ENCODE data around the gene FUT3.
A peak's percentile ranks its signal among the peaks of the same experiment; 100 is the strongest.

FUT3 gene

GRCh38 chr19:5811117-5811516 lies 40.1 kb downstream of the FUT3 start:
- peaks cover 5% of the 10 kb centered on the region; the same call in 1 of the 2 replicates for H3K4me1 ChIP-seq (ENCODE audit: insufficient read depth, low read length)
- H3K9me3 ChIP-seq (ENCODE audit: control insufficient read depth, insufficient read depth, low read length), result no peaks in the 10 kb centered on the region
- no peaks in the 10 kb centered on the region for H3K36me3 ChIP-seq (ENCODE audit: insufficient read depth, low read length)
- no peak overlapping the region for H3K9ac ChIP-seq (ENCODE audit: low read depth, low read length)

- Histone ChIP-seq H3K9ac (ENCODE audit: low read depth, low read length) (no peak overlapping the region), H3K4me1 (ENCODE audit: insufficient read depth, low read length) (peaks cover 5% of the 10 kb centered on the region; the same call in 1 of the 2 replicates), H3K9me3 (ENCODE audit: control insufficient read depth, insufficient read depth, low read length) (no peaks in the 10 kb centered on the region), H3K36me3 (ENCODE audit: insufficient read depth, low read length) (no peaks in the 10 kb centered on the region)
These were observed 41.8 kb downstream of the FUT3 start for GRCh38 chr19:5809469-5809868.

GRCh38 chr19:5809053-5809452 lies 42.2 kb downstream of the FUT3 start:
- no peaks in the 10 kb centered on the region for H3K9me3 ChIP-seq (ENCODE audit: control insufficient read depth, insufficient read depth, low read length)
- H3K9ac ChIP-seq (ENCODE audit: low read depth, low read length), result no peak overlapping the region
- H3K36me3 ChIP-seq (ENCODE audit: insufficient read depth, low read length), result no peaks in the 10 kb centered on the region
- peaks cover 5% of the 10 kb centered on the region; the same call in 1 of the 2 replicates for H3K4me1 ChIP-seq (ENCODE audit: insufficient read depth, low read length)

- Histone ChIP-seq H3K9ac (ENCODE audit: low read depth, low read length) (no peak overlapping the region), H3K36me3 (ENCODE audit: insufficient read depth, low read length) (no peaks in the 10 kb centered on the region), H3K9me3 (ENCODE audit: control insufficient read depth, insufficient read depth, low read length) (0 out of 2 replicates have a peak, but pooled peaks cover under 1% of the 10 kb centered on the region), H3K4me1 (ENCODE audit: insufficient read depth, low read length) (peaks cover 5% of the 10 kb centered on the region; the same call in 1 of the 2 replicates)
These were observed 43.0 kb downstream of the FUT3 start for GRCh38 chr19:5808120-5808816.

- peaks cover 5% of the 10 kb centered on the region; the same call in 1 of the 2 replicates for H3K4me1 ChIP-seq (ENCODE audit: insufficient read depth, low read length)
- 0 out of 2 replicates have a peak, but pooled peaks cover 4% of the 10 kb centered on the region for H3K9me3 ChIP-seq (ENCODE audit: control insufficient read depth, insufficient read depth, low read length)
- H3K9ac ChIP-seq (ENCODE audit: low read depth, low read length), result no peak overlapping the region
- H3K36me3 ChIP-seq (ENCODE audit: insufficient read depth, low read length), result no peaks in the 10 kb centered on the region
These were observed 44.3 kb downstream of the FUT3 start for GRCh38 chr19:5806905-5807304.

GRCh38 chr19:5806133-5806489 lies 45.1 kb downstream of the FUT3 start:
- Histone ChIP-seq H3K36me3 (ENCODE audit: insufficient read depth, low read length) (no peaks in the 10 kb centered on the region), H3K4me1 (ENCODE audit: insufficient read depth, low read length) (peaks cover 5% of the 10 kb centered on the region; the same call in 1 of the 2 replicates), H3K9me3 (ENCODE audit: control insufficient read depth, insufficient read depth, low read length) (0 out of 2 replicates have a peak, but pooled peaks cover 4% of the 10 kb centered on the region), H3K9ac (ENCODE audit: low read depth, low read length) (peak overlapping the region; percentile 65; the same call in 1 of the 2 replicates)

- no peaks in the 10 kb centered on the region for H3K36me3 ChIP-seq (ENCODE audit: insufficient read depth, low read length)
- peaks cover 5% of the 10 kb centered on the region; the same call in 1 of the 2 replicates for H3K4me1 ChIP-seq (ENCODE audit: insufficient read depth, low read length)
- H3K9me3 ChIP-seq (ENCODE audit: control insufficient read depth, insufficient read depth, low read length), result 0 out of 2 replicates have a peak, but pooled peaks cover 4% of the 10 kb centered on the region
- peak overlapping the region; percentile 65; the same call in 1 of the 2 replicates for H3K9ac ChIP-seq (ENCODE audit: low read depth, low read length)
These were observed 45.7 kb downstream of the FUT3 start for GRCh38 chr19:5805462-5806132.

- Histone ChIP-seq H3K4me1 (ENCODE audit: insufficient read depth, low read length) (peaks cover 5% of the 10 kb centered on the region; the same call in 1 of the 2 replicates), H3K9ac (ENCODE audit: low read depth, low read length) (peak within 1 kb of the TSS; percentile 65; the same call in 1 of the 2 replicates), H3K36me3 (ENCODE audit: insufficient read depth, low read length) (no peaks in the 10 kb centered on the region), H3K9me3 (ENCODE audit: control insufficient read depth, insufficient read depth, low read length) (0 out of 2 replicates have a peak, but pooled peaks cover 4% of the 10 kb centered on the region)
These were observed 46.5 kb downstream of the FUT3 start, which contains the start of gene NRTN for GRCh38 chr19:5804516-5805461. TSS of gene NRTN (plus strand) at chr19:5805067. CDS start at chr19:5824166, 19,099 bp downstream.

GRCh38 chr19:5803752-5804515 lies 47.3 kb downstream of the FUT3 start:
- H3K9me3 ChIP-seq (ENCODE audit: control insufficient read depth, insufficient read depth, low read length), result 0 out of 2 replicates have a peak, but pooled peaks cover 4% of the 10 kb centered on the region
- H3K4me1 ChIP-seq (ENCODE audit: insufficient read depth, low read length), result peaks cover 5% of the 10 kb centered on the region; the same call in 1 of the 2 replicates
- no peaks in the 10 kb centered on the region for H3K36me3 ChIP-seq (ENCODE audit: insufficient read depth, low read length)
- peak overlapping the region; percentile 50; the same call in 1 of the 2 replicates for H3K9ac ChIP-seq (ENCODE audit: low read depth, low read length)

GRCh38 chr19:5803441-5803751 lies 47.9 kb downstream of the FUT3 start:
- 0 out of 2 replicates have a peak, but pooled peaks cover 4% of the 10 kb centered on the region for H3K9me3 ChIP-seq (ENCODE audit: control insufficient read depth, insufficient read depth, low read length)
- no peaks in the 10 kb centered on the region for H3K36me3 ChIP-seq (ENCODE audit: insufficient read depth, low read length)
- H3K4me1 ChIP-seq (ENCODE audit: insufficient read depth, low read length), result peaks cover 5% of the 10 kb centered on the region; the same call in 1 of the 2 replicates
- H3K9ac ChIP-seq (ENCODE audit: low read depth, low read length), result peak overlapping the region; percentile 50; the same call in 1 of the 2 replicates

- H3K9ac ChIP-seq (ENCODE audit: low read depth, low read length), result peak overlapping the region; percentile 15; the same call in 1 of the 2 replicates
- no peaks in the 10 kb centered on the region for H3K36me3 ChIP-seq (ENCODE audit: insufficient read depth, low read length)
- H3K4me1 ChIP-seq (ENCODE audit: insufficient read depth, low read length), result peaks cover 5% of the 10 kb centered on the region; the same call in 1 of the 2 replicates
These were observed 49.2 kb downstream of the FUT3 start for GRCh38 chr19:5801796-5802619.

GRCh38 chr19:5800361-5801270 lies 50.6 kb downstream of the FUT3 start:
- Histone ChIP-seq H3K9ac (ENCODE audit: low read depth, low read length) (no peak overlapping the region), H3K4me1 (ENCODE audit: insufficient read depth, low read length) (no peaks in the 10 kb centered on the region), H3K36me3 (ENCODE audit: insufficient read depth, low read length) (no peaks in the 10 kb centered on the region)

More at GRCh38 chr19:5801796-5802619, 49.2 kb downstream of the FUT3 start:
- H3K9me3 ChIP-seq (ENCODE audit: control insufficient read depth, insufficient read depth, low read length), result 0 out of 2 replicates have a peak, but pooled peaks cover 4% of the 10 kb centered on the region

More at GRCh38 chr19:5800361-5801270, 50.6 kb downstream of the FUT3 start:
- H3K9me3 ChIP-seq (ENCODE audit: control insufficient read depth, insufficient read depth, low read length), result 0 out of 2 replicates have a peak, but pooled peaks cover 4% of the 10 kb centered on the region

Measured in ES-I3 (cell line).